GM12878 (cell line): ENCODE results near the gene STXBP3. TPM values are rescaled to one million over a fixed set of nuclear protein-coding genes. Genes with fewer than 3 reads are reported as not detected.

Experiments used
- ATAC-seq: fragments of 200-7000 bp; cut with Tn5 transposase; 3 replicates; pipeline ENCODE4 v1.9.1; 2020; ENCODE audit warnings: mild to moderate bottlenecking, moderate library complexity
- BruUV-seq: library from RNA; stranded (reverse); fragments of 400-500 nt; replicated peaks from 2 replicates; lab custom pipeline; 2021; lab: Mats Ljungman, UMichigan
- CTCF ChIA-PET: fragments of 300-600 bp; sonication (Branson Sonifier 250); formaldehyde crosslinking; extraction: SDS; loops from one replicate; lab custom pipeline; 2021; ENCODE audit warnings: inconsistent platforms; lab: Yijun Ruan, JAX
- POLR2A ChIA-PET: fragments of 350-600 bp; formaldehyde crosslinking; extraction: SDS; loops from one replicate; lab custom pipeline; 2021; ENCODE audit warnings: inconsistent platforms; lab: Charles Lee
- RAD21 ChIA-PET: fragments of 300-600 bp; sonication (Branson Sonifier 250); formaldehyde crosslinking; loops from one replicate; lab custom pipeline; 2023; ENCODE audit warnings: antibody characterized with exemption; ENCODE audit not compliant: unreplicated experiment; lab: Charles Lee
- SMC1A ChIA-PET: fragments of 300-600 bp; sonication (Branson Sonifier 250); formaldehyde crosslinking; loops from one replicate; lab custom pipeline; 2023; ENCODE audit not compliant: unreplicated experiment, uncharacterized antibody; lab: Charles Lee
- DNase-seq: peaks from one replicate; pipeline ENCODE4 v3.0.0-alpha.2; 2011; ENCODE audit warnings: low read depth, low spot score
- FAIRE-seq: peaks from 3 replicates; lab custom pipeline; 2011; peaks lifted over from hg19 to GRCh38; lab: Jason Lieb, UNC
- H2AFZ ChIP-seq: 2 replicates; pipeline ENCODE4 v1.6.0; 2011; ENCODE audit warnings: low read depth, low read length, control low read depth; ENCODE audit not compliant: control insufficient read depth
- H3K27ac ChIP-seq: 2 replicates; pipeline ENCODE4 v1.5.1; 2011; ENCODE audit warnings: control low read depth; ENCODE audit not compliant: control insufficient read depth, insufficient read depth
- H3K27me3 ChIP-seq, 2 experiments: replicated peaks in 1 of 2; 2 replicates each; pipeline versions ENCODE4 v1.6.0 to v1.6.1; 2011; ENCODE audit warnings: low read length in 1 of 2; ENCODE audit not compliant: control insufficient read depth in 2 of 2, insufficient read depth in 2 of 2
- H3K36me3 ChIP-seq, 2 experiments: 2 replicates each; pipeline ENCODE4 v1.5.1; 2011; ENCODE audit warnings: low read length in 1 of 2; ENCODE audit not compliant: control insufficient read depth in 2 of 2, insufficient read depth in 2 of 2
- H3K4me1 ChIP-seq: 2 replicates; pipeline ENCODE4 v1.6.1; 2011; ENCODE audit warnings: mild to moderate bottlenecking, low read length, moderate library complexity, mixed read lengths; ENCODE audit not compliant: control insufficient read depth, insufficient read depth
- H3K4me2 ChIP-seq: 2 replicates; pipeline ENCODE4 v1.6.0; 2011; ENCODE audit warnings: control low read depth; ENCODE audit not compliant: control insufficient read depth, insufficient read depth
- H3K4me3 ChIP-seq: fragments of 200-600 bp; sonication (generic); 2 replicates; pipeline ENCODE4 v1.5.1; 2016
- H3K79me2 ChIP-seq: 2 replicates; pipeline ENCODE4 v1.6.0; 2011; ENCODE audit warnings: low read length; ENCODE audit not compliant: control insufficient read depth, insufficient read depth
- H3K9ac ChIP-seq: 2 replicates; pipeline ENCODE4 v1.8.0; 2011; ENCODE audit warnings: low read length, control low read depth, mixed read lengths; ENCODE audit not compliant: control insufficient read depth, insufficient read depth
- H3K9me3 ChIP-seq: replicated peaks from 3 replicates; pipeline ENCODE4 v1.5.1; 2011; ENCODE audit warnings: mild to moderate bottlenecking, low read length; ENCODE audit not compliant: control insufficient read depth, insufficient read depth
- H4K20me1 ChIP-seq: 2 replicates; pipeline ENCODE4 v1.6.0; 2011; ENCODE audit not compliant: control insufficient read depth, insufficient read depth
- DPF2 ChIP-seq: fragments of 450-650 bp; IDR thresholded peaks from 2 replicates; pipeline ENCODE4 v1.6.1; 2017; ENCODE audit warnings: mild to moderate bottlenecking
- EZH2 ChIP-seq: IDR thresholded peaks from 2 replicates; pipeline ENCODE4 v1.6.1; 2012; ENCODE audit warnings: low read depth, mild to moderate bottlenecking, control low read depth, inconsistent platforms, low read length, borderline replicate concordance; ENCODE audit not compliant: control insufficient read depth
- GATAD2B ChIP-seq: fragments of 450-650 bp; conservative IDR thresholded peaks from 2 replicates; pipeline ENCODE4 v1.6.1; 2017; ENCODE audit warnings: low read depth, mild to moderate bottlenecking, moderate library complexity
- HCFC1 ChIP-seq: fragments of 150-350 bp; IDR thresholded peaks from 2 replicates; pipeline ENCODE4 v1.6.1; 2014; ENCODE audit warnings: low read length
- HDGF ChIP-seq: fragments of 450-650 bp; IDR thresholded peaks from 2 replicates; pipeline ENCODE4 v1.6.1; 2016; ENCODE audit warnings: antibody characterized with exemption
- HSF1 ChIP-seq: fragments of 150-350 bp; IDR thresholded peaks from 2 replicates; pipeline ENCODE4 v1.6.1; 2014; ENCODE audit warnings: mild to moderate bottlenecking, low read depth, low read length
- MYC ChIP-seq: IDR thresholded peaks from 2 replicates; pipeline ENCODE4 v1.6.1; 2011; ENCODE audit warnings: mild to moderate bottlenecking, low read length, moderate library complexity, inconsistent platforms; ENCODE audit not compliant: insufficient read depth, insufficient replicate concordance, insufficient read length, severe bottlenecking
- POLR2A ChIP-seq: IDR thresholded peaks from 2 replicates; pipeline ENCODE4 v1.6.1; 2011; ENCODE audit warnings: low read depth, mild to moderate bottlenecking, low read length
- TBL1XR1 ChIP-seq: IDR thresholded peaks from 2 replicates; pipeline ENCODE4 v1.6.1; 2012; ENCODE audit warnings: low read depth, low read length, improper control_type of control experiment
- TCF12 ChIP-seq: IDR thresholded peaks from 2 replicates; pipeline ENCODE4 v1.6.1; 2011; ENCODE audit warnings: low read depth, mild to moderate bottlenecking, low read length
- YBX1 ChIP-seq: fragments of 450-650 bp; IDR thresholded peaks from 2 replicates; pipeline ENCODE4 v1.6.1; 2016; ENCODE audit warnings: antibody characterized with exemption
- ZNF274 ChIP-seq: IDR thresholded peaks from one replicate; pipeline ENCODE4 v1.8.0; 2011; ENCODE audit not compliant: insufficient read length, insufficient read depth
- ZNF384 ChIP-seq: IDR thresholded peaks from 2 replicates; pipeline ENCODE4 v1.6.1; 2012; ENCODE audit warnings: low read depth, mild to moderate bottlenecking, low read length, improper control_type of control experiment, borderline replicate concordance
- WGBS: methylation state at CpG from one replicate; pipeline ENCODE4 v1.1.6; 2016; ENCODE audit warnings: low lambda C conversion rate; ENCODE audit not compliant: insufficient replicate concordance, insufficient coverage; ENCODE audit errors: missing lambda C conversion rate; 5-methylcytosine and 5-hydroxymethylcytosine counted together
- in situ Hi-C: fragments of 300-500 bp; cut with MboI; formaldehyde crosslinking; loops from 9 replicates; pipeline ENCODE4 v1.14.3; 2018; ENCODE audit warnings: mixed read lengths
- intact Hi-C: fragments of 100-400 bp; cut with micrococcal nuclease; formaldehyde crosslinking; loops from one replicate; pipeline ENCODE4 v1.14.2; 2022; ENCODE audit not compliant: unreplicated experiment
- polyA plus RNA-seq, 11 experiments: library from polyadenylated mRNA; depleted of rRNA in 4 of 11; unstranded in 6 of 11; stranded (reverse) in 5 of 11; fragments of >200 nt; fragmentation: Nextera tagmentation in 4 of 11; fragmentation: Illumina TruSeq in 1 of 11; extraction: Ambion mirVana in 4 of 11; extraction: Trizol in 1 of 11; gene quantifications; 1 replicate in 1 of 11; 2 replicates in 10 of 11; pipeline versions ENCODE4 v1.2.1 to v1.2.3, GENCODE V29; 2011 to 2016; ENCODE audit warnings: inconsistent platforms in 2 of 11, missing spikeins in 2 of 11, low read depth in 1 of 11
- total RNA-seq, 4 experiments: library from RNA; depleted of rRNA in 3 of 4; stranded (reverse); fragments of >200 nt in 3 of 4; fragmentation: Illumina TruSeq in 1 of 4; extraction: Trizol in 1 of 4; gene quantifications; 2 replicates each; pipeline versions ENCODE4 v1.2.1 to v1.2.3, GENCODE V29; 2013 to 2021
- TF ChIP-seq, protein P1 (sequence below): fragments of 450-650 bp; formaldehyde crosslinking; IDR thresholded peaks from 2 replicates; pipeline ENCODE4 v1.5.0; 2022; ENCODE audit warnings: mild to moderate bottlenecking, missing genetic modification characterization

The STXBP3 gene
- total and polyA plus RNA-seq, 10 of the 15 experiments (the other 5 are each of a cell fraction or from before 2014, with no cell fraction given): 19.6 to 35.1 (median 27.3) TPM

DNA sequence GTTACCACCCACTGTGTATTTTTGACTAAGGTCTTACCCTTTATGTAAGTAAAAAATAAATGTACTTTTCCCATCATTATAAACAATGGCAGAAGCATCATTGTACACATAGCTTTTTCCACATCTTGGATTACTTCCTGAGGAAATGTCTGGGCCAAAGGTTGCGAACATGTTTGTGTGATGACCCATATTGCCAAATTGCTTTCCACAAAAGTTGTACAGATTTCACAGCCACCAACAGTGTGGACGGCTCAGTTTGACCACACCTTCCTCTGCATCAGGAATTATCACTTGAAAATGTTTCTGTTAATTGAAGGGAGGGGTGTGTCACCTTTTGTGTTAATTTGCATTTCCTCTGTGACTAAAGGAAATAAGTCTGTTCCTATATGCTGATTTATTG lies 84.8 kb downstream of the STXBP3 start:
- Histone ChIP-seq H3K9me3 (no peaks in the 10 kb centered on the region), H3K4me2 (no peak overlapping the region), H3K36me3 (no peaks in the 10 kb centered on the region), H3K9ac (no peak overlapping the region), H3K79me2 (no peaks in the 10 kb centered on the region), H2AFZ (no peak overlapping the region), H3K4me3 (no peak overlapping the region), H3K27ac (no peak overlapping the region), H3K27me3 (no peaks in the 10 kb centered on the region), H4K20me1 (no peaks in the 10 kb centered on the region), H3K4me1 (no peaks in the 10 kb centered on the region)
- FAIRE-seq (no peak), DNase-seq (no peak), ATAC-seq (no peak)
- TF ChIP-seq MYC (no peak), HCFC1 (no peak)
- CTCF ChIA-PET: interaction anchor here (0.8 to 9.1 kb wide), 5 partner anchors 10 to 161 kb away, joined by 3 to 323 read pairs (median 3); no protein-coding TSS in a partner anchor
- no TSS peak for BruUV-seq
- POLR2A ChIA-PET: interaction anchor here (0.6 kb wide), 1 partner anchor 14 kb away, joined by 4 read pairs; no protein-coding TSS in a partner anchor
- RAD21 ChIA-PET: no interaction called here
- 44% methylated on average over 2 of the region's 2 CpGs for WGBS
- SMC1A ChIA-PET: interaction anchor here (1.2 to 7.0 kb wide), 5 partner anchors 9 to 280 kb away, joined by 3 to 118 read pairs (median 6); a partner anchor contains a TSS
- in situ Hi-C loops: loop anchor here (10.0 kb wide), 1 partner anchor 64 kb away; no protein-coding TSS in a partner anchor
- intact Hi-C loops: no loop called here

GRCh38 chr1:108832929-108833328 lies 86.5 kb downstream of the STXBP3 start:
- H3K4me3 ChIP-seq: no peak overlapping the region
- no peak for DNase-seq
- no peaks in the 10 kb centered on the region for H3K9me3 ChIP-seq
- H3K9ac ChIP-seq: no peak overlapping the region
- H4K20me1 ChIP-seq: no peaks in the 10 kb centered on the region
- no peak overlapping the region for H2AFZ ChIP-seq
- no peaks in the 10 kb centered on the region for H3K4me1 ChIP-seq
- 94% methylated on average over 2 of the region's 2 CpGs for WGBS
- SMC1A ChIA-PET: interaction anchor here (0.9 kb wide), 1 partner anchor 116 kb away, joined by 3 read pairs; no protein-coding TSS in a partner anchor
- POLR2A ChIA-PET: no interaction called here
- intact Hi-C loops: no loop called here
- no peak for ATAC-seq
- no TSS peak for BruUV-seq
- no peaks in the 10 kb centered on the region for H3K79me2 ChIP-seq
- in situ Hi-C loops: loop anchor here (10.0 kb wide), 1 partner anchor 62 kb away; no protein-coding TSS in a partner anchor
- no peak overlapping the region for H3K4me2 ChIP-seq
- no peaks in the 10 kb centered on the region for H3K27me3 ChIP-seq
- H3K36me3 ChIP-seq: no peaks in the 10 kb centered on the region
- FAIRE-seq: no peak
- RAD21 ChIA-PET: no interaction called here
- no peak overlapping the region for H3K27ac ChIP-seq
- CTCF ChIA-PET: interaction anchor here (2.8 kb wide), 1 partner anchor 65 kb away, joined by 16 read pairs; no protein-coding TSS in a partner anchor
- TF ChIP-seq ZNF274: no peak
- no peak for TF ChIP-seq YBX1
- TF ChIP-seq HSF1: no peak
- no peak for TF ChIP-seq TBL1XR1
- no peak for TF ChIP-seq DPF2
- no peak for TF ChIP-seq ZNF384
- TF ChIP-seq EZH2: no peak
- TF ChIP-seq POLR2A: no peak
- no peak for TF ChIP-seq HDGF
- TF ChIP-seq TCF12: no peak
- no peak for TF ChIP-seq GATAD2B
- TF ChIP-seq, protein P1, sequence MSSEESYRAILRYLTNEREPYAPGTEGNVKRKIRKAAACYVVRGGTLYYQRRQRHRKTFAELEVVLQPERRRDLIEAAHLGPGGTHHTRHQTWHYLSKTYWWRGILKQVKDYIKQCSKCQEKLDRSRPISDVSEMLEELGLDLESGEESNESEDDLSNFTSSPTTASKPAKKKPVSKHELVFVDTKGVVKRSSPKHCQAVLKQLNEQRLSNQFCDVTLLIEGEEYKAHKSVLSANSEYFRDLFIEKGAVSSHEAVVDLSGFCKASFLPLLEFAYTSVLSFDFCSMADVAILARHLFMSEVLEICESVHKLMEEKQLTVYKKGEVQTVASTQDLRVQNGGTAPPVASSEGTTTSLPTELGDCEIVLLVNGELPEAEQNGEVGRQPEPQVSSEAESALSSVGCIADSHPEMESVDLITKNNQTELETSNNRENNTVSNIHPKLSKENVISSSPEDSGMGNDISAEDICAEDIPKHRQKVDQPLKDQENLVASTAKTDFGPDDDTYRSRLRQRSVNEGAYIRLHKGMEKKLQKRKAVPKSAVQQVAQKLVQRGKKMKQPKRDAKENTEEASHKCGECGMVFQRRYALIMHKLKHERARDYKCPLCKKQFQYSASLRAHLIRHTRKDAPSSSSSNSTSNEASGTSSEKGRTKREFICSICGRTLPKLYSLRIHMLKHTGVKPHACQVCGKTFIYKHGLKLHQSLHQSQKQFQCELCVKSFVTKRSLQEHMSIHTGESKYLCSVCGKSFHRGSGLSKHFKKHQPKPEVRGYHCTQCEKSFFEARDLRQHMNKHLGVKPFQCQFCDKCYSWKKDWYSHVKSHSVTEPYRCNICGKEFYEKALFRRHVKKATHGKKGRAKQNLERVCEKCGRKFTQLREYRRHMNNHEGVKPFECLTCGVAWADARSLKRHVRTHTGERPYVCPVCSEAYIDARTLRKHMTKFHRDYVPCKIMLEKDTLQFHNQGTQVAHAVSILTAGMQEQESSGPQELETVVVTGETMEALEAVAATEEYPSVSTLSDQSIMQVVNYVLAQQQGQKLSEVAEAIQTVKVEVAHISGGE (CRISPR knock-in tag): no peak
